GM12892 (cell line): ENCODE measurements around the gene FBXW7.
"Not testable (repeated sequence)": the region's sequence is repeated elsewhere in the genome, so short reads cannot be mapped to it uniquely, and the experiment has no call there.

ENCODE experiments used
- DNase-seq: peaks from one replicate; pipeline ENCODE4 v3.0.0; 2011; ENCODE audit not compliant: insufficient read length
- FAIRE-seq: peaks from 2 replicates; lab custom pipeline; 2011; peaks lifted over from hg19 to GRCh38; lab: Jason Lieb, UNC
- POLR2A ChIP-seq: IDR thresholded peaks from 2 replicates; pipeline ENCODE4 v1.6.1; 2011; ENCODE audit warnings: low read depth, low read length, control low read depth
- POLR2AphosphoS5 ChIP-seq: IDR thresholded peaks from 2 replicates; pipeline ENCODE4 v1.6.1; 2011; ENCODE audit warnings: low read depth, low read length, control low read depth
- TAF1 ChIP-seq: IDR thresholded peaks from 2 replicates; pipeline ENCODE4 v1.6.1; 2011; ENCODE audit warnings: low read depth, mild to moderate bottlenecking, control low read depth, low read length, borderline replicate concordance

The FBXW7 gene

DNA sequence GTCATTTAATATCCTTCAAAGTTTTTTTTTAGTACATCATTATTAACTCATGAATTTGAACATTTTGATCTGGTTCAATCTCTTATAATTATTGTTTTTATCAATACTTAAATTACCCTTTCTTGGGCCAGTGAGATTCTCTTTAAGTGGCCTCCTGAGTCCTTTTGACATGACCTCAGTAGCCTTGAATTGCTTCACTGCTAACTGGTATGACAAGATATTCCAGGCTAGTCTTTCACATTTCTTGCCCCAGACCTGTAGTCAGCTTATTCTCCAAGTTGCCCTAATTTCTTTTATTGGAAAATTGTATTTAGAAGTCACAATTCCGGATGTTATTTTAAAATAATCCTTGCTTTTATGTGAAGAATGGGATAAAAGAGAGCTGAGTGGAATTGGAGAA, 35.4 kb upstream of the FBXW7 start:
- no peak for FAIRE-seq
- TF ChIP-seq TAF1: no peak
- DNase-seq: no peak

DNA sequence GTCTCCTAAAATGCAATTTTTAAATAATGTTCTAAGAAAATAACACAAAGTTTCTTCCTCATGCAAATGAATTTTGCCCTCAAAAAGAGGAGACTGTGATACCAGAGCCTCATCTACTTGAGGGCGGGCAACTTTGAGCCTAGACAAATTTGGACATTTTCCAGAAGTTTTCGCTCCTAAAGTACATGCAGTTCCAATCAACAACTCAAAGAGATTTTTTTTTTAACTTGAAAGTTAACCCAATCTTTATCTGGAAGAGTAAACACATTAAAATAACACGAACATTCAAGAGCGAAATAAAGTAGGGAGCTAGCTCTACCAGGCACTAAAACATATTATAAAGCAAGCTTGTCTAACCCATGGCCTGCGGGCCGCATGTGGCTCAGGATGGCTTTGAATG, 29.4 kb upstream of the FBXW7 start:
- DNase-seq: no peak
- no peak for TF ChIP-seq TAF1
- TF ChIP-seq POLR2A: no peak
- no peak for TF ChIP-seq POLR2AphosphoS5
- no peak for FAIRE-seq

DNA sequence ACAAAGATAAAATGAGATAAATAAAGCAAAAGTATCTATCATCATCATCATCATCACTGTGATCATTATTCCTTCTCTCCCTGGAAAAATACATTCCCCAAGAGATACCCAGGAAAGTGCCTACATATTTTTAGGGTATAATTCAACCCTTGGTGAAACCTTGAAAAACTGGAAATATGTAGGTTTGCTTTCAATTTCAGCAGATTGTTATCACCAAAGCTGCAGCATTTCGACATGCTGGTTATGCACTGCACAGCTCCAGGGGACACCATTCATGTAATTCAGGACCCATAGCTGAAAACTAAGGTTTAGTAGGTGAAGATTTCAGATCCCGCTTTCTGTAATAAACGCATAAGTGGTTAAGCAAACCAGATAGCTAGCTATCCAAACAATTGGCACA, 28.4 kb upstream of the FBXW7 start:
- no peak for FAIRE-seq
- TF ChIP-seq POLR2A (no peak), TAF1 (no peak), POLR2AphosphoS5 (no peak)
- no peak for DNase-seq

DNA sequence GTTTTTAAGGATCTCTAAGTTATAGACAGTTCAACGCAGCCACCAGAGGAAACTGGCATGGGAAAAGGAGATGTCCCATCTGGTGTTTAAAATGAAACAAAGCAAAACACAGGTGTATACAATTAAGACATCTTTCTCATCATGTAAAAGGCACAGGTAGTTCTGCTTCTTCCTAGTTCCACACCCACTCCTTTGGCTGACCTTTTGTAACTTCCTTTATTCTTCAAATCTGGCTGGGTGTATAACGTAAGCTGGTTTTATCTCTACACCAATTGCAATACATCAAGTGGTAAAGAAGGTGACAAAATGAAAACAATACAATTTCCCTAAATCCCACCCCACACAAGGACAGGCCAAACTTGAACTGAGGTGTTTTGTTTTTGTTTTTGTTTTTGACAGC, 27.3 kb upstream of the FBXW7 start:
- DNase-seq (no peak), FAIRE-seq (no peak)
- no peak for TF ChIP-seq TAF1
- no peak for TF ChIP-seq POLR2AphosphoS5
- TF ChIP-seq POLR2A: no peak

DNA sequence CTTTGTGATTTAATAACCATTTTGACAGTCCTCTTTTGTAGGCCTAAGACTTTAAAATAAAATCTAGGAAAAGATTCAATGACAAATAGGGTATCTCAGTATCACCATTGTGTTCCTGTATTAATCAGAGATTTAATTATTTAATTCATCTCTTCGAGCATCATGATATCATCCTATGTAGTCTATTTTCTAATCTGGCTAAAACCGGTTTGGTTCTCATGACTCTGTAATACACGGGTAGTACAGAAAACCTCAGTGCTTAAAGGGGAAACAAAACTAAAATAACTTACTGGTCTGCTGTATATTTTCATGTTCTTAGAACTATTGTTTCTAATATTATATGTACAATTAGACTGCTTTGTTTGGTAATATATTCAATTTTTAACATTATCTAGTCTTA, 23.7 kb upstream of the FBXW7 start:
- FAIRE-seq: no peak

DNA sequence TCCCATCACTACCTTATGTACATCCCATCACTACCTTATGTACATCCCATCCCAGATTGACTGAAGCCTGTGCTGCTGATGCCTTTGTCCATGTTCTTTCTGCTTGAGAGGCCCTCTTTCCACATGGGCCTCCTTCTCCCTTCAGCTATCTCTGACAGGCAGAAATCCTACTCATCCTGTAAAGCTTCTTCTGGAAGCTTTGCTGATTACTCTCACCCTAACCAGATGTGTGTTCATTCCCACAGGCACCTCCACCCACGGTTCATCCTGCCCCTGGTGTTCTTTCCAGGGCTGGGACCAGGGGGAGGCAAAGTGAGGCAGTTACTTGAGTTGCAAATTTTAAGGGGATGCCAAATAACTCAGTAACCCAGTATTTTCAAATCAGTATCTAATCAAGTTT, 22.5 kb upstream of the FBXW7 start:
- FAIRE-seq: peak; percentile 69
- TF ChIP-seq TAF1 (no peak), POLR2A (no peak), POLR2AphosphoS5 (no peak)
- DNase-seq: no peak

More for the DNA sequence above, 23.7 kb upstream of the FBXW7 start:
- no peak for TF ChIP-seq POLR2AphosphoS5
- TF ChIP-seq POLR2A: no peak
- TF ChIP-seq TAF1: no peak
- DNase-seq: no peak

DNA sequence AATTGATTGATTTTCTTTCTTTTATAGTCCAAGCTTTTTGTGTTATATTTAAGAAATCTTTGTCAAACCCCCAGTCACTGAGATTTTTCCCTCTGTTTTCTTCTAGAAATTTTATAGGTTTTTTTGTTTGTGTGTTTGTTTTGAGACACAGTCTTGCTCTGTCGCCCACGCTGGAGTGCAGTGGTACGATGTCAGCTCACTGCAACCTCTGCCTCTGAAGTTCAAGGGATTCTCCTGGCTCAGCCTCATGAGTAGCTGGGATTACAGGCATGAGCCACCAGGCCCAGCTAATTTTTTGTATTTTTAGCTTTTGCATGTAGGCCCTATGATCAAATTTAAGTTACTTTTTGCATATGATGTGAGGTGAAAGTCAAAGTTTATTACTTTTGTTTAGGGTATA, 20.9 kb upstream of the FBXW7 start:
- TF ChIP-seq POLR2AphosphoS5: no peak
- TF ChIP-seq POLR2A: no peak
- no peak for TF ChIP-seq TAF1
- DNase-seq (no peak), FAIRE-seq (peak; percentile 88)

DNA sequence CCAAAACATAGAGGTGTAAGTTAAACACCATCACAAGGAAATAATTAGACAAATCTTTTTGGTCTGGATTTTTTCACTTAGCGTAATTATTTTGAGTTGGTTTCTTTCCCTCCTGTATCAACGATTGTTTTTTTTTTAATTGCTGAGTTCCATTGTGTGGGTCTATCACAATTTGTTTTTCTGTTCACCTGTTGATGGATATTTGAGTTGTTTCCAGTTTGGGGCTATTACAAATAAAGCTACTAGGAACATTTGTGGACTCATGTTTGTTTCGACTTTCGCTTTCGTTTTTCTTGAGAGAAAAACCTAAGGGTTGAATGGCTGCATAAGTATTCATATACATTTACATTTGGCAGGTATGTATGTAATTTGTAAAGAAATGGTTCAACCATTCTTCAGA, 20.4 kb upstream of the FBXW7 start:
- DNase-seq (no peak), FAIRE-seq (no peak)
- no peak for TF ChIP-seq TAF1
- TF ChIP-seq POLR2AphosphoS5: no peak
- no peak for TF ChIP-seq POLR2A

DNA sequence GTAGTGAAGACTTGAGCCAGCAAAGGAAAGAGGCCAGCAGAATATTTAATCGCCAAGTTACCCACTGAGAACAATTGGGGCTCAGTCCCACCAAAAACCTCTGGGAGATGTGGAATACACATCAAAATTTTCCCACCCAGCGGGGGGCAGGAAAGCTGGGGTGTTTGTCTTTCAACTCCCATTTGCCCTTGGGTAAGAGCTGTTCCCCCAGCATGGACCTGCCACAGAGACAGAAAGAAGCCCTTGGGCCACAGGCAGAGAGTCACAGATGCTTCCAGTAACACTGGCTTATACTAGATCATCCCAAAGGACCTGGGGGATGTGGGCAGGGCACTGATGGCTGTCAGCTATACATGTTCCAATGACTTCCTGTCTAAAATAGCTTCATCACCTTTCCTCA, 18.9 kb upstream of the FBXW7 start:
- no peak for DNase-seq
- FAIRE-seq: no peak
- TF ChIP-seq POLR2AphosphoS5 (no peak), TAF1 (no peak), POLR2A (no peak)

DNA sequence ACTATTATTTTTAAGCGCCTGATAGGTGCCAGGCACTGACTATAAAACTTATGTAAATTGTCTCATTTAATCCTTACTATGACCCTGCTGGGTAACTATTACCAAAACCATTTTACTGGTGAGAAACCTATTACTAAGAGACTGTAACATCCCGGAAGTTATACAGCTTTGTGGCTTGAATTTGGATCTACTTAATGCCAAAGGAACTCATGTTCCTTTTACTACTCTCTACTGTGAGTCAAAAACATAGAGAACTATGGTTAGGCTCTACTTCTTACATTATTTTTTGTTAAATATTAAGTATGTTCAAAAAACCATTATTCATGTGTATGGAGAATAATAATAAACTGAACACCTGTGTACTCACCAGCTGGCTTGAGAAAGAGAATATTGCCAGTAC, 14.8 kb upstream of the FBXW7 start:
- peak; percentile 90 for FAIRE-seq
- DNase-seq: not testable (repeated sequence)

DNA sequence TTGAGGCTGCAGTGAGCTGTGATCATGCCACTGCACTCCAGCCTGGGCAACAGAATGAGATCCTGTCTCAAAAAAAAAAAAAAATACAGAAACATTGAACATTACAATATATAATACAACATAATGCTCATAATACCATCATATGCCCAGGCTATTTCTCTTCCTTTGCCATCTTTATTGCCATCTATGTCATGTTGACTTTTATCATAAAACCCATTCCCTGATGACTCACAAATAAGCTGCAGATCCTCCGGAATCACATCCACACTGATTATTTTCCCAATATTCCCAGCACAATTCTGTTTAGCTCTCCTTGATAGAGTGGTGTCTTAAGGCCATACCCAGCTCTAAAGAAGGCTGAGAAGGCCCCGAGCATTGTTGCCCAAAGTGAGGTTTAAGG, 9.2 kb upstream of the FBXW7 start:
- TF ChIP-seq POLR2AphosphoS5 (no peak), TAF1 (no peak), POLR2A (no peak)
- no peak for FAIRE-seq
- DNase-seq: no peak

DNA sequence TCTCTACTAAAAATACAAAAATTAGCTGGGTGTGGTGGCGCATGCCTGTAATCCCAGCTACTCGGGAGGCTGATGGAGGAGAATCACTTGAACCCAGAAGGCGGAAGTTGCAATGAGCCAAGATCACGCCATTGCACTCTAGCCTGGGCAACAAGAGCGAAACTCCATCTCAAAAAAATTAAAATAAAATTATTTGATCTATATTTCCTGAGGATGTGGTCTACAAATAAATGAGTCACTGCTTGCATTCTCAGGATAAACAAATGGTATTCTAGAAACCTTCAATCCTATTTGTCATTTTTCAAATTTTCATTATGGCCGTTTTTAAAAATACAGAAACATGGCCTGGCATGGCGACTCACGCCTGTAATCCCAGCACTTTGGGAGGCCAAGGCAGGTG, 8.6 kb upstream of the FBXW7 start:
- DNase-seq, FAIRE-seq: not testable (repeated sequence)

DNA sequence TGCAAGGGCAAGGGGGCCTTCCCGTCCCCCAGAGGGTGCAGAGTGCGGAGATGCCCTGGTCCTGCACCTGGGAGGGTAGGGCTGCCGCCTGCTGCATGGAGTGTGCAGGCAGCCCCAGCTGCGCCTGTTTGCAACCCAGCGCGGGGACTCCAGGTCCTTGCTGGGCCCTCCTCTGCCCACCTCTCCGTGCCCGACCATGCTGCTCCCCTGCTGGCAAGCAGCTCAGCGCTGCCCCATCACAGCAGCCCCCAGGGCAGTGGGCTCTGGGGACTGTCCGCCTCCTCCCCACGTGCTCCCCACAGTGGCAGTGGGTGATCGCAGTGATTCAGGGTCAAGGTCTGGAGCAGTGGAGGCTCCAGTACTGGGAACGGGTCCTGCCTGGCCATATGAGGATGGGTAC, 5.0 kb upstream of the FBXW7 start:
- no peak for DNase-seq
- TF ChIP-seq POLR2AphosphoS5: no peak
- 0 out of 2 replicates have a peak, but pooled peaks have one; percentile 7 for TF ChIP-seq POLR2A
- no peak for FAIRE-seq
